ENCODE results near the gene CEP72.

The CEP72 gene

DNA sequence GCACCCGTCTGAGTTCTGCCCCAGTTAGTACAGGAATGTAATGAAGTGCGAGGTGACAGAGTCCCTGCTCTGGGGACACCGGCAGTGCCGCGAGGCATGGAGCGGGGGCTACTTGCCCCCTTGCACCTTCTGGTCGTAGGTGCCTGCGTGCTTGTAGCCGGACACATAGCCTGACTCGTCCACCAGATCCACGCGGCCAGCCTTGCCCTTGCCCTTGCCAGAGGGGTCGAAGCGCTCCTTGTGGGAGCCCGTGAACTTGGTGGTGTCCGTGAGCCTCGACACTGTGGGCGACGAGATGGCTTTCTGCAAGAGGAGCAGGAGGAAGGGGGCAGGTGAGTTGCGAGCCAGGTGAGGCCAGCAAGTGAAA lies 52.8 kb downstream of the CEP72 start:
- TF ChIP-seq SP1 (IDR thresholded peaks at IDR 0.05) (no peak), PKNOX1 (IDR thresholded peaks at IDR 0.05) (no peak), L3MBTL2 (conservative IDR thresholded peaks at IDR 0.05) (no peak)
- POLR2A ChIA-PET = no interaction called here
- no peak for DNase-seq (ENCODE audit: extremely low spot score)
- CTCF ChIA-PET = no interaction called here

GRCh38 chr5:665541-665955 lies 53.4 kb downstream of the CEP72 start:
- ChIA-PET POLR2A (no interaction called here), CTCF (no interaction called here)
- TF ChIP-seq FOXA1 (IDR thresholded peaks at IDR 0.05) (no peak), FOXK2 (IDR thresholded peaks at IDR 0.05) (no peak), ZNF384 (IDR thresholded peaks at IDR 0.05) (no peak), NFRKB (IDR thresholded peaks at IDR 0.05) (no peak)
- DNase-seq (ENCODE audit: extremely low spot score) = no peak

DNA sequence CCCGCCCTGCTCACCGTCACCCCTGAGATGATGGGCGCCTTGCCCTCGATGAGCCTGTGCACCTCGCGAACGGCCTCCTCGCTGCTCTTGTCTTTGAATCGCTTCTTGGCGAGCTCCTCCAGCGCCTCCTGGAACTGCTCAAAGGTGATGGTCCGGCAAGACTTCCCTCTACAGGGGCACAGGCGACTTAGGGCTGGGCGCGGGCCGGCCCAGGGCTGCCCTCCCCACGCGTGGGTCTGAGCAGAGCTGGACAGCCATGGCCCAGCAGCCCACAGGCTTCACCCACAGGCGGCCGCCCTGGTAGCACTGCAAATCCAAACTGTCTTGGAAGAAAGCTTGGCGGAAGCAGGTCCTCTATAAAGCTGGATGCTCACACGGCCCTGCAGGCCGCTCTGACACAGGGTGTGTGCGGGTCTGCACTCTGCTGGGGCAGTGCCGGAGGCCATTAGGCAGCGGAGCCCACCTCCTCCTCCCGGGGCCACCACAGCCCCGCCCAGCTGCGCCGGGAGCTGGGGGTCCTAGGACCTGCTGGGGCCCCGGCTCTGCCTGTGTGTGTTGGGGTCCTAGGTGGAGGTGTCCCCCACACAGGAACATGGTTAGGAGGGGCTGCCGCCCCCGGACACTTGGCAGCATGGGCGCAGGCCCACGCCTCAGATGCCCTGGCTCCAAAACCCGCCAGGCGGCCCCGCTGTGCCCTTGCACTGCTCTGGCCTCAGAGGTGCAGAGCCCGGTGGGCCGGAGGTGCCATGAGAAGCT lies 54.0 kb downstream of the CEP72 start:
- no peak for TF ChIP-seq ZNF384 (IDR thresholded peaks at IDR 0.05)
- no peak for TF ChIP-seq FOXM1 (IDR thresholded peaks at IDR 0.05; ENCODE audit: borderline replicate concordance)
- no peak for TF ChIP-seq ARNT (IDR thresholded peaks at IDR 0.05)
- TF ChIP-seq ELF4 (IDR thresholded peaks at IDR 0.05) = no peak
- TF ChIP-seq CTBP1 (IDR thresholded peaks at IDR 0.05; ENCODE audit: borderline replicate concordance) = no peak
- no peak for TF ChIP-seq NFRKB (IDR thresholded peaks at IDR 0.05)
- no peak for TF ChIP-seq SP1 (IDR thresholded peaks at IDR 0.05)
- no peak for TF ChIP-seq HDGF (IDR thresholded peaks at IDR 0.05; ENCODE audit: borderline replicate concordance)
- TF ChIP-seq BHLHE40 (IDR thresholded peaks at IDR 0.05; ENCODE audit: borderline replicate concordance) = no peak
- TF ChIP-seq FOXK2 (IDR thresholded peaks at IDR 0.05) = no peak
- no peak for TF ChIP-seq LEF1 (IDR thresholded peaks at IDR 0.05; ENCODE audit: borderline replicate concordance)
- no peak for TF ChIP-seq L3MBTL2 (conservative IDR thresholded peaks at IDR 0.05)
- TF ChIP-seq FOXA1 (IDR thresholded peaks at IDR 0.05) = no peak
- no peak for TF ChIP-seq PKNOX1 (IDR thresholded peaks at IDR 0.05)
- TF ChIP-seq SUZ12 (IDR thresholded peaks at IDR 0.05) = no peak
- TF ChIP-seq TARDBP (IDR thresholded peaks at IDR 0.05) = no peak
- CTCF ChIA-PET = interaction anchor here (1.0 kb wide), 1 partner anchor 9 kb away, joined by 3 read pairs; no protein-coding TSS in a partner anchor
- no peak for DNase-seq (ENCODE audit: extremely low spot score)
- POLR2A ChIA-PET = no interaction called here

- TF ChIP-seq FOXK2 (IDR thresholded peaks at IDR 0.05) = no peak
- DNase-seq (ENCODE audit: extremely low spot score) = no peak
- ChIA-PET POLR2A (no interaction called here), CTCF (interaction anchor here (1.0 kb wide), 1 partner anchor 9 kb away, joined by 3 read pairs; no protein-coding TSS in a partner anchor)
Measured at GRCh38 chr5:666816-667498, 54.8 kb downstream of the CEP72 start.

- DNase-seq (ENCODE audit: extremely low spot score) = no peak
- ChIA-PET POLR2A (no interaction called here), CTCF (interaction anchor here (0.5 kb wide), 1 partner anchor 235 kb away, joined by 3 read pairs; no protein-coding TSS in a partner anchor)
- TF ChIP-seq CTBP1 (IDR thresholded peaks at IDR 0.05; ENCODE audit: borderline replicate concordance) = no peak
- TF ChIP-seq LEF1 (IDR thresholded peaks at IDR 0.05; ENCODE audit: borderline replicate concordance) = no peak
- no peak for TF ChIP-seq FOXM1 (IDR thresholded peaks at IDR 0.05; ENCODE audit: borderline replicate concordance)
- TF ChIP-seq ELF4 (IDR thresholded peaks at IDR 0.05) = no peak
- no peak for TF ChIP-seq TARDBP (IDR thresholded peaks at IDR 0.05)
- TF ChIP-seq ZNF384 (IDR thresholded peaks at IDR 0.05) = no peak
- no peak for TF ChIP-seq PKNOX1 (IDR thresholded peaks at IDR 0.05)
- no peak for TF ChIP-seq FOXK2 (IDR thresholded peaks at IDR 0.05)
- TF ChIP-seq SP1 (IDR thresholded peaks at IDR 0.05) = no peak
- no peak for TF ChIP-seq HDGF (IDR thresholded peaks at IDR 0.05; ENCODE audit: borderline replicate concordance)
- no peak for TF ChIP-seq FOXA1 (IDR thresholded peaks at IDR 0.05)
Measured at GRCh38 chr5:668283-668995, 56.3 kb downstream of the CEP72 start.

- DNase-seq (ENCODE audit: extremely low spot score) = peak; percentile 74
- no peak for TF ChIP-seq TARDBP (IDR thresholded peaks at IDR 0.05)
- TF ChIP-seq ARNT (IDR thresholded peaks at IDR 0.05) = no peak
- TF ChIP-seq LEF1 (IDR thresholded peaks at IDR 0.05; ENCODE audit: borderline replicate concordance) = no peak
- no peak for TF ChIP-seq FOXM1 (IDR thresholded peaks at IDR 0.05; ENCODE audit: borderline replicate concordance)
- TF ChIP-seq SP1 (IDR thresholded peaks at IDR 0.05) = no peak
- TF ChIP-seq HDGF (IDR thresholded peaks at IDR 0.05; ENCODE audit: borderline replicate concordance) = no peak
- TF ChIP-seq FOXA1 (IDR thresholded peaks at IDR 0.05) = no peak
- TF ChIP-seq FOXK2 (IDR thresholded peaks at IDR 0.05) = no peak
- CTCF ChIA-PET = interaction anchor here (0.5 to 1.6 kb wide), 5 partner anchors 13 to 234 kb away, joined by 3 to 6 read pairs (median 3); no protein-coding TSS in a partner anchor
- POLR2A ChIA-PET = no interaction called here
Measured at GRCh38 chr5:669111-669841, 57.1 kb downstream of the CEP72 start.
